Trophoblast cell (in vitro differentiated cells and primary cell): Measurements from ENCODE around the gene VPS8.

Source experiments
- DNase-seq, 2 donors: peaks; one replicate each; pipeline ENCODE4 v3.0.0-alpha.2; 2016
- H2AFZ ChIP-seq: 2 replicates; pipeline ENCODE4 v1.6.1; 2013; ENCODE audit warnings: low read length, moderate library complexity, mild to moderate bottlenecking; ENCODE audit not compliant: insufficient read depth, poor library complexity
- H2AK5ac ChIP-seq: 2 replicates; pipeline ENCODE4 v1.6.1; 2013; ENCODE audit warnings: mild to moderate bottlenecking, low read length
- H2BK120ac ChIP-seq: 2 replicates; pipeline ENCODE4 v1.6.1; 2013; ENCODE audit warnings: low read length, mild to moderate bottlenecking, moderate library complexity; ENCODE audit not compliant: insufficient read depth, poor library complexity
- H2BK12ac ChIP-seq: 2 replicates; pipeline ENCODE4 v1.6.1; 2013; ENCODE audit warnings: mild to moderate bottlenecking, low read length, moderate library complexity
- H2BK5ac ChIP-seq: 2 replicates; pipeline ENCODE4 v1.6.1; 2013; ENCODE audit warnings: low read length, low read depth, moderate library complexity, mild to moderate bottlenecking; ENCODE audit not compliant: poor library complexity
- H3K14ac ChIP-seq: 2 replicates; pipeline ENCODE4 v1.6.1; 2013; ENCODE audit warnings: mild to moderate bottlenecking, low read length
- H3K18ac ChIP-seq: 2 replicates; pipeline ENCODE4 v1.6.1; 2013; ENCODE audit warnings: mild to moderate bottlenecking, low read length
- H3K23ac ChIP-seq: 2 replicates; pipeline ENCODE4 v1.6.1; 2013; ENCODE audit warnings: low read length
- H3K27ac ChIP-seq: 2 replicates; pipeline ENCODE4 v1.5.1; 2013; ENCODE audit warnings: low read depth, mild to moderate bottlenecking, inconsistent platforms, low read length, moderate library complexity
- H3K27me3 ChIP-seq: 2 replicates; pipeline ENCODE4 v1.6.1; 2013; ENCODE audit warnings: inconsistent platforms, mild to moderate bottlenecking, low read length, moderate library complexity; ENCODE audit not compliant: insufficient read depth
- H3K36me3 ChIP-seq, 2 experiments: 1 replicate in 1 of 2; 2 replicates in 1 of 2; pipeline ENCODE4 v1.6.1; 2013; ENCODE audit warnings: low read length in 2 of 2, mild to moderate bottlenecking in 2 of 2, moderate library complexity in 1 of 2; ENCODE audit not compliant: insufficient read depth in 2 of 2, control insufficient read depth in 1 of 2
- H3K4ac ChIP-seq: 2 replicates; pipeline ENCODE4 v1.6.1; 2013; ENCODE audit warnings: low read depth, mild to moderate bottlenecking, low read length, moderate library complexity
- H3K4me1 ChIP-seq, 2 experiments: 1 replicate in 1 of 2; 2 replicates in 1 of 2; pipeline ENCODE4 v1.6.1; 2013; ENCODE audit warnings: low read length in 2 of 2, mild to moderate bottlenecking in 2 of 2, moderate library complexity in 1 of 2; ENCODE audit not compliant: insufficient read depth in 2 of 2, control insufficient read depth in 1 of 2
- H3K4me2 ChIP-seq: 2 replicates; pipeline ENCODE4 v1.6.1; 2013; ENCODE audit warnings: inconsistent platforms, mild to moderate bottlenecking, low read length, moderate library complexity
- H3K4me3 ChIP-seq: 2 replicates; pipeline ENCODE4 v1.5.1; 2013; ENCODE audit warnings: mild to moderate bottlenecking, low read depth, low read length, inconsistent platforms
- H3K79me1 ChIP-seq: one replicate; pipeline ENCODE4 v1.6.1; 2013; ENCODE audit warnings: low read length
- H3K79me2 ChIP-seq: 2 replicates; pipeline ENCODE4 v1.6.1; 2013; ENCODE audit warnings: low read length, mild to moderate bottlenecking; ENCODE audit not compliant: control insufficient read depth, insufficient read depth, poor library complexity
- H3K9ac ChIP-seq: 2 replicates; pipeline ENCODE4 v1.6.1; 2013; ENCODE audit warnings: mild to moderate bottlenecking, low read length
- H3K9me3 ChIP-seq: 2 replicates; pipeline ENCODE4 v1.6.1; 2013; ENCODE audit warnings: low read depth, mild to moderate bottlenecking, control low read depth, inconsistent platforms, low read length; ENCODE audit not compliant: insufficient read depth
- H4K12ac ChIP-seq: 2 replicates; pipeline ENCODE4 v1.6.1; 2013; ENCODE audit warnings: low read depth, mild to moderate bottlenecking, low read length, moderate library complexity
- H4K8ac ChIP-seq: 2 replicates; pipeline ENCODE4 v1.6.1; 2013; ENCODE audit warnings: low read depth, mild to moderate bottlenecking, low read length, moderate library complexity
- H4K91ac ChIP-seq: one replicate; pipeline ENCODE4 v1.6.1; 2013; ENCODE audit warnings: low read depth, mild to moderate bottlenecking, low read length, moderate library complexity
- WGBS: extraction: QIAGEN DNeasy Blood & Tissue Kit; methylation state at CpG from one replicate; pipeline ENCODE4 v1.1.7; 2013; ENCODE audit warnings: missing lambda C conversion rate; ENCODE audit not compliant: insufficient read length, insufficient coverage; ENCODE audit errors: extremely low coverage; 5-methylcytosine and 5-hydroxymethylcytosine counted together

Gene VPS8

DNA sequence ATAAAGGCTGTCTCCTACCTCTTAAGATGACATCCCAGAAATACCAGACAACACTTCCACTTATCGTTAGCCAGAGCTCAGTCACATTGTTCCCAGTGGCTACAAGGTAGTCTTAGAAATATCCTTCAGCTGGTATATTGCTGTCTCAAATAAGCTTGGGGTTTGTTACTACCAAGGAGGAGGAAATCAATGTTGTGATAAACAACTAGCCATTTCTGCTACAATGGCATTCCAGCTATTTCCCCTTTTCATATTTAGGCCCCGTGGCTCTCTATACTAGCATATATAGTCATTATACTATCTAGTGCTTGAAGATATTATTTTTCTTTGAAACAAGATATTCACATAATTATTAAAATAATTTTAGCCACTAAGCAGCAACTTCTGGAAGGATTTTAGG, 56.5 kb downstream of the VPS8 start:
- no peaks in the 10 kb centered on the region for H3K27me3 ChIP-seq

DNA sequence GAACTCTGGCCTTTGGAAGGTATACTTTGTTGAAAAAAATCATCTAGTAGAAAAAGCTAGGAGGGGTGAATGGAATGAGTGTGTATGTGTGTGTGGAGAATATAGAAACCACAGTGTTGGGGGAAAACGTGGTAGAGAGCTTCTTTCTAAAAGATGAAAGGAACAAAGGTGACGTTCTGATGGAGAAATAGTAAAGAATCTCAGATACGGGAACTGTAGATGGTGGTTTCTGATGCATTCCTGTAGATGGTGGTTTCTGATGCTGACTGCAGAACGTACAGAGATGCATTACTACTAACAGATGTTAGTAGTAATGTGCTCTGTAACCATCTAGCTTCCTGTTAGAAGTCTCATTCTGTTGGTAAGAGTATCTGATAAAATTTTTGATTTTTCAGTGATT, 60.2 kb downstream of the VPS8 start:
- H4K12ac ChIP-seq = no peak overlapping the region
- no peak overlapping the region for H3K27ac ChIP-seq
- no peak overlapping the region for H3K4me2 ChIP-seq
- H3K36me3 ChIP-seq = peaks cover 0 to 5% of the 10 kb centered on the region in 2 experiments
- no peak overlapping the region for H2AFZ ChIP-seq
- H3K14ac ChIP-seq = no peak overlapping the region
- H3K79me1 ChIP-seq = no peaks in the 10 kb centered on the region
- no peak overlapping the region for H2AK5ac ChIP-seq
- no peak overlapping the region for H2BK5ac ChIP-seq
- no peak overlapping the region for H3K4ac ChIP-seq
- H2BK120ac ChIP-seq = no peak overlapping the region
- no peak overlapping the region for H3K23ac ChIP-seq
- H3K4me3 ChIP-seq = no peak overlapping the region
- no peak overlapping the region for H4K8ac ChIP-seq
- H2BK12ac ChIP-seq = no peak overlapping the region
- no peaks in the 10 kb centered on the region for H3K4me1 ChIP-seq
- no peak overlapping the region for H4K91ac ChIP-seq
- H3K9ac ChIP-seq = no peak overlapping the region
- no peak overlapping the region for H3K18ac ChIP-seq
- H3K9me3 ChIP-seq = no peaks in the 10 kb centered on the region
- WGBS = no CpG with 5 or more reads among the region's 4 CpGs
- DNase-seq = peak; percentile 1 to 53
- H3K79me2 ChIP-seq = no peaks in the 10 kb centered on the region
- no peaks in the 10 kb centered on the region for H3K27me3 ChIP-seq

More for the DNA sequence above, 56.5 kb downstream of the VPS8 start:
- no peak overlapping the region for H3K4me3 ChIP-seq
- H3K4me1 ChIP-seq = no peaks in the 10 kb centered on the region
- H4K12ac ChIP-seq = no peak overlapping the region
- H3K27ac ChIP-seq = no peak overlapping the region
- no peaks in the 10 kb centered on the region for H3K79me2 ChIP-seq
- no peak overlapping the region for H2AFZ ChIP-seq
- H3K9ac ChIP-seq = no peak overlapping the region
- DNase-seq = no peak
- H3K4me2 ChIP-seq = no peak overlapping the region
- no peak overlapping the region for H3K4ac ChIP-seq
- H2BK5ac ChIP-seq = no peak overlapping the region
- peaks cover 0 to 5% of the 10 kb centered on the region in 2 experiments for H3K36me3 ChIP-seq
- H3K18ac ChIP-seq = no peak overlapping the region
- H3K79me1 ChIP-seq = no peaks in the 10 kb centered on the region
- no peak overlapping the region for H2AK5ac ChIP-seq
- no peak overlapping the region for H3K14ac ChIP-seq
- H3K23ac ChIP-seq = no peak overlapping the region
- H4K91ac ChIP-seq = no peak overlapping the region
- H4K8ac ChIP-seq = no peak overlapping the region
- H3K9me3 ChIP-seq = no peaks in the 10 kb centered on the region
- H2BK12ac ChIP-seq = no peak overlapping the region
- H2BK120ac ChIP-seq = no peak overlapping the region
- no CpG with 5 or more reads among the region's 2 CpGs for whole genome bisulfite sequencing

- H3K79me1 ChIP-seq = no peaks in the 10 kb centered on the region
- H3K4ac ChIP-seq = no peak overlapping the region
- no peak overlapping the region for H3K4me2 ChIP-seq
- WGBS = no CpG with 5 or more reads among the region's 1 CpG
- H3K27me3 ChIP-seq = no peaks in the 10 kb centered on the region
- H3K23ac ChIP-seq = no peak overlapping the region
- no peak overlapping the region for H4K8ac ChIP-seq
- no peak overlapping the region for H3K14ac ChIP-seq
- H3K18ac ChIP-seq = no peak overlapping the region
- no peaks in the 10 kb centered on the region for H3K79me2 ChIP-seq
- H3K36me3 ChIP-seq = peaks cover 0 to 4% of the 10 kb centered on the region in 2 experiments
- H3K4me3 ChIP-seq = no peak overlapping the region
- no peaks in the 10 kb centered on the region for H3K9me3 ChIP-seq
- no peak overlapping the region for H3K27ac ChIP-seq
- no peak overlapping the region for H2BK120ac ChIP-seq
- no peak overlapping the region for H2AFZ ChIP-seq
- H2BK5ac ChIP-seq = no peak overlapping the region
- no peak overlapping the region for H3K9ac ChIP-seq
- no peak overlapping the region for H2BK12ac ChIP-seq
- no peaks in the 10 kb centered on the region for H3K4me1 ChIP-seq
- H4K12ac ChIP-seq = no peak overlapping the region
- DNase-seq = no peak
- H2AK5ac ChIP-seq = no peak overlapping the region
- H4K91ac ChIP-seq = no peak overlapping the region
These were observed 61.2 kb downstream of the VPS8 start for GRCh38 chr3:184873141-184873540.

- no CpG with 5 or more reads among the region's 5 CpGs for WGBS
These were observed 63.0 kb downstream of the VPS8 start for GRCh38 chr3:184874709-184875644.

More at GRCh38 chr3:184874709-184875644, 63.0 kb downstream of the VPS8 start:
- peak; percentile 38 to 72 for DNase-seq
- Histone ChIP-seq H3K79me2 (no peaks in the 10 kb centered on the region), H3K23ac (no peak overlapping the region), H3K9me3 (no peaks in the 10 kb centered on the region), H2AK5ac (no peak overlapping the region), H2BK5ac (no peak overlapping the region), H3K18ac (no peak overlapping the region), H3K4ac (no peak overlapping the region), H4K91ac (no peak overlapping the region), H4K8ac (no peak overlapping the region), H2BK120ac (no peak overlapping the region), H3K27ac (no peak overlapping the region), H3K4me1 (no peaks in the 10 kb centered on the region), H3K36me3 (no peaks in the 10 kb centered on the region), H3K14ac (no peak overlapping the region), H2AFZ (no peak overlapping the region), H3K4me3 (no peak overlapping the region), H3K27me3 (no peaks in the 10 kb centered on the region), H4K12ac (no peak overlapping the region), H3K9ac (no peak overlapping the region), H3K4me2 (no peak overlapping the region), H2BK12ac (no peak overlapping the region), H3K79me1 (no peaks in the 10 kb centered on the region)
